GM18517 (cell line): Measurements from ENCODE around the gene CADM1.

Experiments used
- ATAC-seq: cut with Tn5 transposase; IDR thresholded peaks from one replicate; pipeline ENCODE4 v1.9.1; 2021; ENCODE audit warnings: mild to moderate bottlenecking, moderate library complexity; ENCODE audit not compliant: unreplicated experiment

The CADM1 gene

GRCh38 chr11:115504276-115505158 lies at the start of gene CADM1:
Gene CADM1 (minus strand): TSS chr11:115504415.
- no peak for ATAC-seq

GRCh38 chr11:115552773-115553438 lies 48.7 kb upstream of the CADM1 start:
- ATAC-seq = no peak

- ATAC-seq = no peak
Measured at GRCh38 chr11:115552151-115552772, 48.0 kb upstream of the CADM1 start.

- no peak for ATAC-seq
Measured at GRCh38 chr11:115550291-115551059, 46.3 kb upstream of the CADM1 start.

GRCh38 chr11:115548878-115549528 lies 44.8 kb upstream of the CADM1 start:
- no peak for ATAC-seq

GRCh38 chr11:115545581-115546210 lies 41.5 kb upstream of the CADM1 start:
- ATAC-seq = no peak

GRCh38 chr11:115544422-115544948 lies 40.3 kb upstream of the CADM1 start:
- no peak for ATAC-seq

- ATAC-seq = no peak
Measured at GRCh38 chr11:115541518-115541917, 37.3 kb upstream of the CADM1 start.

GRCh38 chr11:115539844-115540243 lies 35.6 kb upstream of the CADM1 start:
- no peak for ATAC-seq

GRCh38 chr11:115535781-115536180 lies 31.6 kb upstream of the CADM1 start:
- ATAC-seq = no peak

GRCh38 chr11:115530752-115531151 lies 26.5 kb upstream of the CADM1 start:
- no peak for ATAC-seq

- ATAC-seq = no peak
Measured at GRCh38 chr11:115528225-115528624, 24.0 kb upstream of the CADM1 start.

- ATAC-seq = no peak
Measured at GRCh38 chr11:115527534-115528125, 23.4 kb upstream of the CADM1 start.

- no peak for ATAC-seq
Measured at GRCh38 chr11:115525531-115526006, 21.4 kb upstream of the CADM1 start.

GRCh38 chr11:115524572-115524971 lies 20.4 kb upstream of the CADM1 start:
- ATAC-seq = no peak

GRCh38 chr11:115523727-115524399 lies 19.6 kb upstream of the CADM1 start:
- no peak for ATAC-seq

- no peak for ATAC-seq
Measured at GRCh38 chr11:115522302-115522701, 18.1 kb upstream of the CADM1 start.

GRCh38 chr11:115521825-115522224 lies 17.6 kb upstream of the CADM1 start:
- ATAC-seq = no peak
